Small intestine (tissue), 7 donors: ENCODE results near the gene AUH. TPM values are rescaled to one million over a fixed set of nuclear protein-coding genes. Genes with fewer than 3 reads are reported as not detected.
A peak's percentile ranks its signal among the peaks of the same experiment; 100 is the strongest.

Experiments
- DNase-seq, 2 donors: peaks; one replicate each; pipeline versions ENCODE4 v3.0.0 to v3.0.0-alpha.2; 2013
- FAIRE-seq: peaks from 2 replicates; lab custom pipeline; 2012; peaks lifted over from hg19 to GRCh38; lab: Jason Lieb, UNC
- H3K27ac ChIP-seq, 3 donors: one replicate each; pipeline ENCODE4 v1.5.1; 2013; ENCODE audit warnings: low read length in 2 of 3, mild to moderate bottlenecking in 2 of 3, control low read depth in 1 of 3, inconsistent platforms in 1 of 3, low read depth in 1 of 3, moderate library complexity in 1 of 3
- H3K27me3 ChIP-seq, 3 donors: one replicate each; pipeline ENCODE4 v1.6.1; 2013; ENCODE audit warnings: low read length in 3 of 3, inconsistent platforms in 1 of 3; ENCODE audit not compliant: control insufficient read depth in 3 of 3, insufficient read depth in 3 of 3
- H3K36me3 ChIP-seq, 3 donors: one replicate each; pipeline ENCODE4 v1.6.1; 2013; ENCODE audit warnings: low read length in 3 of 3, inconsistent platforms in 1 of 3, low read depth in 1 of 3, mild to moderate bottlenecking in 1 of 3, moderate library complexity in 1 of 3; ENCODE audit not compliant: control insufficient read depth in 3 of 3, insufficient read depth in 2 of 3
- H3K4me1 ChIP-seq, 3 donors: one replicate each; pipeline ENCODE4 v1.6.1; 2013; ENCODE audit warnings: low read length in 2 of 3, inconsistent platforms in 1 of 3, low read depth in 1 of 3, mild to moderate bottlenecking in 1 of 3, moderate library complexity in 1 of 3; ENCODE audit not compliant: control insufficient read depth in 3 of 3, insufficient read depth in 2 of 3
- H3K4me3 ChIP-seq, 3 donors: one replicate each; pipeline ENCODE4 v1.5.1; 2013; ENCODE audit warnings: low read length in 3 of 3, control low read depth in 1 of 3, inconsistent platforms in 1 of 3, low read depth in 1 of 3, mild to moderate bottlenecking in 1 of 3, moderate library complexity in 1 of 3
- H3K9me3 ChIP-seq, 2 donors: one replicate each; pipeline ENCODE4 v1.6.1; 2013; ENCODE audit warnings: low read depth in 1 of 2, low read length in 1 of 2; ENCODE audit not compliant: control insufficient read depth in 2 of 2, insufficient read depth in 1 of 2
- WGBS, 3 donors: extraction: QIAGEN DNeasy Blood & Tissue Kit; methylation state at CpG; one replicate each; pipeline ENCODE4 v1.1.7; 2013; 5-methylcytosine and 5-hydroxymethylcytosine counted together
- polyA plus RNA-seq, 4 donors: library from polyadenylated mRNA; stranded (reverse) in 3 of 4; unstranded in 1 of 4; fragments of 200-250 nt in 3 of 4; fragments of 120-200 nt in 1 of 4; gene quantifications; one replicate each; pipeline versions ENCODE4 v1.2.1 to v1.2.3, GENCODE V29; 2013
- donor health status: healthy with polysubstance abuse.
- donor health status: control.
- donor health status: control.
- donor health status: Bipolar disorder and iron deficiency.
- donor health status: healthy.

AUH gene
- polyA plus RNA-seq, 4 donors = 16.9 to 51.4 (median 27.2) TPM

DNA sequence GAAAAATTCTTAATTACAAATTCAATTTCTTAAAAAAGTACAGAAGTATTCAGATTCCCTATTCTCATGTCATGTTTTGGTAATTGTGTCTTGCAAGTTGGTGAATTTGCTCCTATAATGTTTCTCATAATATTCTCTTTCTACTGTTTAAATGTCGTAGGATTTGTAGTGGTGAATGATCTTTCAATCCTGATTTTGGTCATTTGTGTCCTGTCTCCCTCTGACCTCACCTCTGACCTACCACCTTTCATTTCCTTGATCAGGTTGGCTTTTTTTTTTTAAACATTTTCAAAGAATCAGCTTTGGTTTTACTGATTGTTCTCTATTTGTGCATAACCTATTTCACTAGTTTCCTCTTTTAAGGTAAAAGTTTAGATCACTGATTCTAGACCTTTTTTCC is 102.6 kb downstream of the AUH start:
- Histone ChIP-seq H3K36me3 (peaks cover 0 to 8% (median 0%) of the 10 kb centered on the region in 3 donors), H3K27ac (no peak overlapping the region), H3K4me3 (no peak overlapping the region), H3K4me1 (no peaks in the 10 kb centered on the region), H3K9me3 (no peaks in the 10 kb centered on the region), H3K27me3 (no peaks in the 10 kb centered on the region)
- DNase-seq = no peak
- no peak for FAIRE-seq
- 91 to 93% (median 93%) methylated on average over 1 of the region's 1 CpG for WGBS, 3 donors

GRCh38 chr9:91258451-91258850 is 103.3 kb downstream of the AUH start:
- Histone ChIP-seq H3K27me3 (no peaks in the 10 kb centered on the region), H3K4me3 (no peak overlapping the region), H3K27ac (no peak overlapping the region), H3K9me3 (no peaks in the 10 kb centered on the region), H3K4me1 (no peaks in the 10 kb centered on the region), H3K36me3 (peaks cover 0 to 8% (median 0%) of the 10 kb centered on the region in 3 donors)
- FAIRE-seq (no peak), DNase-seq (no peak)
- whole genome bisulfite sequencing, 3 donors = 93 to 95% (median 95%) methylated on average over 3 of the region's 3 CpGs

DNA sequence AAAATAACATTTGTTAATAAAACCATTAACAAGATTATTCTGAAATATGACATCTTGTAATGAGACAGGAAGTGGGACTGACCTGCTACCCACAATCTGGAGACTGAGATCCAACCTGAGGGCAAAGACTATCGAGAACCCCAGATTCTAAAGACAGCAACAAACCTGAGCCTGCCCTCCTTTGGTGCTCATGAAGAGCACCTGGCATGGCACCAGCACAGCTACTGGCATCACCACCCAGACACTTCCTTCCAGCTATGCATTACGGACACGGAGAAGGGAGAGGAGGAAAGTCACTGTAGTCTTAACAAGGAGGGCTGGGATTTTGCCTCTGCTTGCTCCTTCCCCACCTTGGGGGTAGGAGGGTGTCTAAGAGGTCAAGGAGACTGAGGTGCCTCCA is 105.5 kb downstream of the AUH start:
- Histone ChIP-seq H3K36me3 (peaks cover 0 to 8% (median 0%) of the 10 kb centered on the region in 3 donors), H3K27ac (no peak overlapping the region), H3K4me3 (no peak overlapping the region), H3K4me1 (no peaks in the 10 kb centered on the region), H3K9me3 (no peaks in the 10 kb centered on the region), H3K27me3 (no peaks in the 10 kb centered on the region)
- DNase-seq (peak in 1 of 2 donors; percentile 15), FAIRE-seq (no peak)
- WGBS, 3 donors = 78 to 85% (median 85%) methylated on average over 3 of the region's 3 CpGs

- H3K27me3 ChIP-seq = no peaks in the 10 kb centered on the region
- H3K4me1 ChIP-seq = no peaks in the 10 kb centered on the region
- no peak overlapping the region for H3K4me3 ChIP-seq
- DNase-seq (no peak), FAIRE-seq (no peak)
- H3K36me3 ChIP-seq = peaks cover 0 to 11% (median 2%) of the 10 kb centered on the region in 3 donors
- H3K27ac ChIP-seq = no peak overlapping the region
- H3K9me3 ChIP-seq = no peaks in the 10 kb centered on the region
- 79 to 96% (median 91%) methylated on average over 3 of the region's 3 CpGs for WGBS, 3 donors
These were observed 106.4 kb downstream of the AUH start for GRCh38 chr9:91255327-91255726.

- DNase-seq (peak in 1 of 2 donors; percentile 54), FAIRE-seq (no peak)
- no peaks in the 10 kb centered on the region for H3K9me3 ChIP-seq
- peaks cover 0 to 11% (median 2%) of the 10 kb centered on the region in 3 donors for H3K36me3 ChIP-seq
- H3K27me3 ChIP-seq = no peaks in the 10 kb centered on the region
- no peaks in the 10 kb centered on the region for H3K4me1 ChIP-seq
- no peak overlapping the region for H3K4me3 ChIP-seq
- H3K27ac ChIP-seq = no peak overlapping the region
- WGBS, 3 donors = 23 to 42% (median 29%) methylated on average over 1 of the region's 1 CpG
These were observed 108.2 kb downstream of the AUH start for GRCh38 chr9:91253488-91253887.

DNA sequence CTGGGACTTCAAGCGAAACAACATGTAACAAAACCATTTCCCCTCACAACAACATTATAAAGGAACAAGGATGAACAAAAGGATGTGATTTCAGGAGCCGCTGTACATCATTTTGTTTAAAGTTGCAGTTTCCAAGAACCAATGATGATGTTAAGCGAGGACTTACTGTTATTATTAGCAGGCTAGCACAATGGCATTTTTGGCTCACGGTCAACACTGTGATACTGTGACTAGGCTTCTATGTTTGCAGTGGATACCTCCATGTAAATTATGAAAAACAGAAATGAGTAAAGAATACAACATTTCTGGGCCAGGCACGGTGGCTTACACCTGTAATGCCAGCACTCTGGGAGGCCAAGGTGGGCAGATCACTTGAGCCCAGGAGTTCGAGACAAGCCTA is 113.0 kb downstream of the AUH start:
- Histone ChIP-seq H3K36me3 (peaks cover 0 to 10% (median 2%) of the 10 kb centered on the region in 3 donors), H3K9me3 (no peaks in the 10 kb centered on the region), H3K4me3 (no peak overlapping the region), H3K27ac (no peak overlapping the region), H3K27me3 (no peaks in the 10 kb centered on the region), H3K4me1 (no peaks in the 10 kb centered on the region)
- FAIRE-seq = no peak
- no peak for DNase-seq
- WGBS, 3 donors = 88 to 96% (median 95%) methylated on average over 6 of the region's 6 CpGs

DNA sequence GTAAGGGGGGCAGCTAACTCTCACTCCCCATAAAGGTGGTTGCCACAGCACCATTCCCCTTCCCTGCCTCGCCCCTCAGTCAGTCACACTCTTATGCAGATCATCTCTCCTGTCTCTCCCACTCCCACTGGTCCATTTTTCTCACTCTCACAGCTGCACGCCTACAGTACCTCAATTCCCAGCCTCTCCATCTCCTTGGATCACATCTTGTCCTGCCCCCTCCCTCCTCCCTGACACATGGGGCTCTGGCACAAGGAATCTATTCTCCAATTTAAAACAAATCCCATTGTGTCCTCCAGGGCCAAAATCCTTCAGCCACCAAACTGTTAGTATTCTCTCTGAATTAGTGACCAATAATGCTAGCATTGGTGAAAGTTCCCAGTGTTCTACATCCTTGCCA is 114.4 kb downstream of the AUH start:
- DNase-seq (no peak), FAIRE-seq (no peak)
- Histone ChIP-seq H3K36me3 (peaks cover 0 to 10% (median 3%) of the 10 kb centered on the region in 3 donors), H3K4me1 (no peaks in the 10 kb centered on the region), H3K27me3 (no peaks in the 10 kb centered on the region), H3K27ac (no peak overlapping the region), H3K9me3 (no peaks in the 10 kb centered on the region), H3K4me3 (no peak overlapping the region)
- WGBS, 3 donors = 89 to 97% (median 97%) methylated on average over 2 of the region's 2 CpGs

DNA sequence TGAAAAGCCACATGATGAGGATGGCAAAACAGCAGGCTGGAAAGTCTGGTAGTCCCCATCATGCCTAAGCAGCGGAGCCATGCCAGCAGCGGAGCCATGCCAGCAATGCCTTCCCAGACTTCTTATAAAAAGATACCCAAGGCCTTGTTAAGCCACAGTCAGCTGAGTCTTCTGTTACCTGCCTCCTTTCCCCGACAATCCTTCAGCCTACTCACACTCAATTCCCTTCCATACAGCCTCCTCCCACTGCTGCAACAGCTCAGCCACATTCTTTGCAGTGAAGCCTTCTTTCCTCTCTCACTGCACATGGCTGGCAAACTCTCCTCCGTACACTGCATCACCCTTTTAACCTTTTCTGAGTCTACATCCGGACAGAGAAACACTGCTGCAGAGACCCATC is 114.9 kb downstream of the AUH start:
- WGBS, 3 donors = 83 to 98% (median 95%) methylated on average over 5 of the region's 5 CpGs
- FAIRE-seq = no peak

More for the DNA sequence above, 114.9 kb downstream of the AUH start:
- Histone ChIP-seq H3K27me3 (no peaks in the 10 kb centered on the region), H3K4me3 (no peak overlapping the region), H3K27ac (no peak overlapping the region), H3K36me3 (peaks cover 0 to 10% (median 3%) of the 10 kb centered on the region in 3 donors), H3K9me3 (no peaks in the 10 kb centered on the region), H3K4me1 (no peaks in the 10 kb centered on the region)
- no peak for DNase-seq
